HG03558 (cell line): Measurements from ENCODE around the gene TSPO.

Source experiments
- ATAC-seq: cut with Tn5 transposase; IDR thresholded peaks from one replicate; pipeline ENCODE4 v1.9.1; 2021; ENCODE audit warnings: moderate number of reproducible peaks; ENCODE audit not compliant: unreplicated experiment; ENCODE audit errors: extremely low read depth

Gene TSPO

GRCh38 chr22:43211941-43212433 is 60.6 kb downstream of the TSPO start:
- no peak for ATAC-seq

- ATAC-seq: no peak
These were observed 61.1 kb downstream of the TSPO start for GRCh38 chr22:43212434-43212952.
